Hepatocyte (in vitro differentiated cells): Measurements from ENCODE around the gene P2RY12.

ENCODE experiments used
- CTCF ChIP-seq: fragments of 200-600 bp; sonication (generic); IDR thresholded peaks from 2 replicates; pipeline ENCODE4 v1.5.1; 2016; ENCODE audit warnings: antibody characterized with exemption, mild to moderate bottlenecking; ENCODE audit not compliant: poor library complexity
- EZH2 ChIP-seq: fragments of 200-600 bp; sonication (generic); IDR thresholded peaks from 2 replicates; pipeline ENCODE4 v1.6.1; 2016; ENCODE audit warnings: antibody characterized with exemption, mild to moderate bottlenecking, borderline replicate concordance
- EZH2phosphoT487 ChIP-seq: fragments of 200-600 bp; sonication (generic); IDR thresholded peaks from one replicate; pipeline ENCODE4 v1.6.1; 2018; ENCODE audit warnings: antibody characterized with exemption, mild to moderate bottlenecking, low read depth, moderate library complexity; ENCODE audit not compliant: unreplicated experiment, severe bottlenecking

DNA sequence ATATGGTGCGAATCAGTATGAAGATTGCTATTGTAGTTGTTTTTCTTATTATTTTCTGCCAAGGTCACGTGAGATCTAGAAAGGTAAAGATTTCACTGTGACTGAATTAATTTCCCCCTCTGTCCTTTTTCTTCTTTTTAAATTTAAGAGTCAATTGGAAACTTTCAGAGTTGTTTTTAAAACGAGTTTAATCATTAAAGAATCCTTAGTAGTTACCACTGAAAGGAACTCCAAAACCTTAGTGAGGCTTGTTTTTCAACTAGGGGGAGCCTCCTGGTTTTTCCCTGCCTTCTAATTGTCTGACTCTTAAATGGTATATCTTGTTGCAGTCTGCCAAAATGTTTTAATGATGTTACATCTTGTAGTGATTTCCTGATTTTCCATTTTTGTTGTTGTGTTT is 17.6 kb downstream of the P2RY12 start:
- no peak for TF ChIP-seq CTCF
- TF ChIP-seq EZH2phosphoT487, result no peak
- no peak for TF ChIP-seq EZH2
